ENCODE results near the gene JSRP1.

The JSRP1 gene

GRCh38 chr19:2247433-2248101 lies 8.7 kb downstream of the JSRP1 start:
- TF ChIP-seq CTCF (IDR thresholded peaks at IDR 0.05; ENCODE audit: insufficient read depth, missing control alignments): no peak
- DNase-seq (ENCODE audit: insufficient read length, low spot score): no peak
- no peak for FAIRE-seq

GRCh38 chr19:2246801-2247361 lies 9.3 kb downstream of the JSRP1 start:
- no peak for TF ChIP-seq CTCF (IDR thresholded peaks at IDR 0.05; ENCODE audit: insufficient read depth, missing control alignments)
- DNase-seq (ENCODE audit: insufficient read length, low spot score) (no peak), FAIRE-seq (no peak)

- no peak for DNase-seq (ENCODE audit: insufficient read length, low spot score)
- FAIRE-seq: no peak
- no peak for TF ChIP-seq CTCF (IDR thresholded peaks at IDR 0.05; ENCODE audit: insufficient read depth, missing control alignments)
These were observed 10.1 kb downstream of the JSRP1 start for GRCh38 chr19:2246014-2246620.

- DNase-seq (ENCODE audit: insufficient read length, low spot score) (no peak), FAIRE-seq (no peak)
- no peak for TF ChIP-seq CTCF (IDR thresholded peaks at IDR 0.05; ENCODE audit: insufficient read depth, missing control alignments)
These were observed 10.9 kb downstream of the JSRP1 start for GRCh38 chr19:2245273-2245672.

GRCh38 chr19:2244486-2244885 lies 11.7 kb downstream of the JSRP1 start:
- no peak for FAIRE-seq
- DNase-seq (ENCODE audit: insufficient read length, low spot score): no peak
- TF ChIP-seq CTCF (IDR thresholded peaks at IDR 0.05; ENCODE audit: insufficient read depth, missing control alignments): no peak

- FAIRE-seq: no peak
- no peak for TF ChIP-seq CTCF (IDR thresholded peaks at IDR 0.05; ENCODE audit: insufficient read depth, missing control alignments)
- no peak for DNase-seq (ENCODE audit: insufficient read length, low spot score)
These were observed 12.1 kb downstream of the JSRP1 start for GRCh38 chr19:2244125-2244411.
